Measurements from ENCODE around the gene S100A10.
A peak's percentile ranks its signal among the peaks of the same experiment; 100 is the strongest.

Gene S100A10

GRCh38 chr1:152038871-152039270 lies 45.2 kb upstream of the S100A10 start:
- Histone ChIP-seq H4K12ac (ENCODE audit: low read depth, low read length) (no peak overlapping the region), H2AFZ (ENCODE audit: insufficient read depth, low read length, poor library complexity) (no peak overlapping the region), H3K27me3 (ENCODE audit: insufficient read depth, low read length) (no peaks in the 10 kb centered on the region), H4K8ac (ENCODE audit: low read depth, low read length) (no peak overlapping the region), H3K4me3 (ENCODE audit: low read depth, low read length) (no peak overlapping the region), H3K9ac (ENCODE audit: low read length) (no peak overlapping the region), H3K4me2 (ENCODE audit: low read length) (no peak overlapping the region), H3K4ac (ENCODE audit: low read depth, low read length) (no peak overlapping the region), H2BK120ac (ENCODE audit: insufficient read depth, low read length, poor library complexity) (no peak overlapping the region), H2BK5ac (ENCODE audit: low read depth, low read length, poor library complexity) (no peak overlapping the region), H3K9me3 (ENCODE audit: insufficient read depth, low read depth, low read length) (no peaks in the 10 kb centered on the region), H3K27ac (ENCODE audit: low read depth, low read length) (no peak overlapping the region), H3K4me1 (ENCODE audit: control insufficient read depth in 1 of 2, insufficient read depth in 2 of 2, low read length in 2 of 2) (peaks cover 5 to 6% of the 10 kb centered on the region in 2 experiments), H4K91ac (ENCODE audit: low read depth, low read length) (no peak overlapping the region), H3K23ac (ENCODE audit: low read length) (no peak overlapping the region), H3K14ac (ENCODE audit: low read length) (no peak overlapping the region), H3K36me3 (ENCODE audit: control insufficient read depth in 1 of 2, insufficient read depth in 2 of 2, low read length in 2 of 2) (peaks cover 0 to under 1% of the 10 kb centered on the region in 2 experiments), H2BK12ac (ENCODE audit: low read length) (no peak overlapping the region), H3K79me2 (ENCODE audit: control insufficient read depth, insufficient read depth, low read length, poor library complexity) (peaks cover 20% of the 10 kb centered on the region), H3K18ac (ENCODE audit: low read length) (no peak overlapping the region), H3K79me1 (ENCODE audit: low read length) (peaks cover 28% of the 10 kb centered on the region), H2AK5ac (ENCODE audit: low read length) (no peak overlapping the region)
- DNase-seq: no peak
- no CpG with 5 or more reads among the region's 10 CpGs for WGBS (ENCODE audit: extremely low coverage, insufficient coverage, insufficient read length)

- WGBS (ENCODE audit: extremely low coverage, insufficient coverage, insufficient read length): 100% methylated on average over 1 of the region's 53 CpGs
- peak within 1 kb of the TSS; percentile 50 for H2AFZ ChIP-seq (ENCODE audit: insufficient read depth, low read length, poor library complexity)
- H3K9ac ChIP-seq (ENCODE audit: low read length): peak within 1 kb of the TSS; percentile 95
- peak within 1 kb of the TSS; percentile 81 for H2BK12ac ChIP-seq (ENCODE audit: low read length)
- peak within 1 kb of the TSS; percentile 92 for H3K4me3 ChIP-seq (ENCODE audit: low read depth, low read length)
- no peaks in the 10 kb centered on the region for H3K27me3 ChIP-seq (ENCODE audit: insufficient read depth, low read length)
- H3K18ac ChIP-seq (ENCODE audit: low read length): peak within 1 kb of the TSS; percentile 98
- no peaks in the 10 kb centered on the region for H3K9me3 ChIP-seq (ENCODE audit: insufficient read depth, low read depth, low read length)
- peaks cover 7 to 12% of the 10 kb centered on the region in 2 experiments for H3K4me1 ChIP-seq (ENCODE audit: control insufficient read depth in 1 of 2, insufficient read depth in 2 of 2, low read length in 2 of 2)
- H3K27ac ChIP-seq (ENCODE audit: low read depth, low read length): peak within 1 kb of the TSS; percentile 98
- H3K14ac ChIP-seq (ENCODE audit: low read length): peak within 1 kb of the TSS; percentile 99
- H3K36me3 ChIP-seq (ENCODE audit: control insufficient read depth in 1 of 2, insufficient read depth in 2 of 2, low read length in 2 of 2): peaks cover 8 to 21% of the 10 kb centered on the region in 2 experiments
- peaks cover 26% of the 10 kb centered on the region for H3K79me1 ChIP-seq (ENCODE audit: low read length)
- peak within 1 kb of the TSS; percentile 97 for H4K91ac ChIP-seq (ENCODE audit: low read depth, low read length)
- peaks cover 22% of the 10 kb centered on the region for H3K79me2 ChIP-seq (ENCODE audit: control insufficient read depth, insufficient read depth, low read length, poor library complexity)
- H3K23ac ChIP-seq (ENCODE audit: low read length): no peak within 1 kb of the TSS
- H3K4ac ChIP-seq (ENCODE audit: low read depth, low read length): peak within 1 kb of the TSS; percentile 99
- peak within 1 kb of the TSS; percentile 96 for H2AK5ac ChIP-seq (ENCODE audit: low read length)
- peak within 1 kb of the TSS; percentile 94 for H4K12ac ChIP-seq (ENCODE audit: low read depth, low read length)
- peak within 1 kb of the TSS; percentile 98 for H2BK5ac ChIP-seq (ENCODE audit: low read depth, low read length, poor library complexity)
- peak within 1 kb of the TSS; percentile 97 for H2BK120ac ChIP-seq (ENCODE audit: insufficient read depth, low read length, poor library complexity)
- peak within 1 kb of the TSS; percentile 94 for H3K4me2 ChIP-seq (ENCODE audit: low read length)
- peak; percentile 95 for DNase-seq
- H4K8ac ChIP-seq (ENCODE audit: low read depth, low read length): peak within 1 kb of the TSS; percentile 93
These were observed 42.9 kb upstream of the S100A10 start, which contains the start of gene S100A11 for GRCh38 chr1:152036267-152037216. Gene S100A11, minus strand, starts transcription at chr1:152037004. Its CDS starts 89 bp downstream, at chr1:152036915.

- Histone ChIP-seq H3K79me1 (ENCODE audit: low read length) (peaks cover 26% of the 10 kb centered on the region), H2BK120ac (ENCODE audit: insufficient read depth, low read length, poor library complexity) (peak overlapping the region; percentile 97), H4K12ac (ENCODE audit: low read depth, low read length) (peak overlapping the region; percentile 85), H2AFZ (ENCODE audit: insufficient read depth, low read length, poor library complexity) (peak overlapping the region; percentile 84), H4K8ac (ENCODE audit: low read depth, low read length) (peak overlapping the region; percentile 95), H3K9ac (ENCODE audit: low read length) (peak overlapping the region; percentile 95), H3K23ac (ENCODE audit: low read length) (no peak overlapping the region), H2BK12ac (ENCODE audit: low read length) (peak overlapping the region; percentile 68), H3K9me3 (ENCODE audit: insufficient read depth, low read depth, low read length) (no peaks in the 10 kb centered on the region), H3K18ac (ENCODE audit: low read length) (peak overlapping the region; percentile 98), H3K27ac (ENCODE audit: low read depth, low read length) (peak overlapping the region; percentile 98), H3K14ac (ENCODE audit: low read length) (peak overlapping the region; percentile 99), H3K79me2 (ENCODE audit: control insufficient read depth, insufficient read depth, low read length, poor library complexity) (peaks cover 22% of the 10 kb centered on the region), H3K4ac (ENCODE audit: low read depth, low read length) (peak overlapping the region; percentile 99), H4K91ac (ENCODE audit: low read depth, low read length) (peak overlapping the region; percentile 97), H3K4me2 (ENCODE audit: low read length) (peak overlapping the region; percentile 94), H2AK5ac (ENCODE audit: low read length) (peak overlapping the region; percentile 97), H3K27me3 (ENCODE audit: insufficient read depth, low read length) (no peaks in the 10 kb centered on the region), H3K4me1 (ENCODE audit: control insufficient read depth in 1 of 2, insufficient read depth in 2 of 2, low read length in 2 of 2) (peaks cover 7 to 12% of the 10 kb centered on the region in 2 experiments), H3K4me3 (ENCODE audit: low read depth, low read length) (peak overlapping the region; percentile 92), H3K36me3 (ENCODE audit: control insufficient read depth in 1 of 2, insufficient read depth in 2 of 2, low read length in 2 of 2) (peaks cover 8 to 25% of the 10 kb centered on the region in 2 experiments), H2BK5ac (ENCODE audit: low read depth, low read length, poor library complexity) (peak overlapping the region; percentile 98)
- WGBS (ENCODE audit: extremely low coverage, insufficient coverage, insufficient read length): no CpG with 5 or more reads among the region's 17 CpGs
- peak in 1 of 2 donors; percentile 62 for DNase-seq
These were observed 42.0 kb upstream of the S100A10 start for GRCh38 chr1:152035539-152036266.
